Left lung (tissue), 10 donors: ENCODE measurements around the gene NEK9. TPM values are rescaled to one million over a fixed set of nuclear protein-coding genes. Genes with fewer than 3 reads are reported as not detected.

Experiments
- ATAC-seq: fragments of 200-7000 bp; cut with Tn5 transposase; one replicate; pipeline ENCODE4 v1.9.1; 2020; ENCODE audit warnings: moderate library complexity
- DNase-seq, 4 donors: peaks; one replicate each; pipeline ENCODE4 v3.0.0-alpha.2; 2013 to 2020
- H3K27ac ChIP-seq, 2 donors: fragments of 200-600 bp; sonication (generic) in 1 of 2; one replicate each; pipeline versions ENCODE4 v1.5.0 to v1.8.0; 2020 to 2021
- H3K27me3 ChIP-seq, 2 donors: fragments of 200-600 bp; sonication (generic) in 1 of 2; one replicate each; pipeline versions ENCODE4 v1.5.0 to v1.8.0; 2020 to 2021
- H3K36me3 ChIP-seq, 2 donors: fragments of 200-600 bp; sonication (generic) in 1 of 2; one replicate each; pipeline versions ENCODE4 v1.5.0 to v1.8.0; 2020 to 2021
- H3K4me1 ChIP-seq, 2 donors: fragments of 200-600 bp; one replicate each; pipeline ENCODE4 v1.8.0; 2021
- H3K4me3 ChIP-seq, 2 donors: fragments of 200-600 bp; sonication (generic) in 1 of 2; one replicate each; pipeline versions ENCODE4 v1.5.0 to v1.8.0; 2020 to 2021; ENCODE audit warnings: mild to moderate bottlenecking in 1 of 2
- H3K9me3 ChIP-seq, 2 donors: fragments of 200-600 bp; sonication (generic) in 1 of 2; one replicate each; pipeline versions ENCODE4 v1.5.0 to v1.8.0; 2020 to 2021
- CTCF ChIP-seq, 2 donors: fragments of 200-600 bp; sonication (generic) in 1 of 2; IDR thresholded peaks; one replicate each; pipeline versions ENCODE4 v1.5.0 to v1.8.0; 2021; ENCODE audit warnings: antibody characterized with exemption in 2 of 2
- intact Hi-C, 2 donors: fragments of 100-400 bp; cut with DNase I; formaldehyde crosslinking; loops; one replicate each; pipeline versions ENCODE4 v1.11.2 to v1.14.2; 2022
- polyA plus RNA-seq, 6 donors: library from polyadenylated mRNA; unstranded; fragments of 120-200 nt; gene quantifications; one replicate each; pipeline ENCODE4 v1.2.1, GENCODE V29; 2013; ENCODE audit not compliant: insufficient read length in 6 of 6
- total RNA-seq, 2 donors: library from RNA; stranded (reverse); fragmentation: NEBNext Ultra II Directional; extraction: Animal tissue kit (Norgen Biotek cat#: 25700); gene quantifications; one replicate each; pipeline ENCODE4 v1.2.1, GENCODE V29; 2021
- donor health status: DM: no; HTN: yes; CAD: no.
- donor health status: DM: no; HTN: no; CAD: no.

Gene NEK9
- total and polyA plus RNA-seq, 8 donors = 75.8 to 147 (median 131) TPM

- Histone ChIP-seq H3K9me3 (no peaks in the 10 kb centered on the region), H3K36me3 (no peaks in the 10 kb centered on the region)
These were observed 36.8 kb upstream of the NEK9 start for GRCh38 chr14:75163677-75164076.

DNA sequence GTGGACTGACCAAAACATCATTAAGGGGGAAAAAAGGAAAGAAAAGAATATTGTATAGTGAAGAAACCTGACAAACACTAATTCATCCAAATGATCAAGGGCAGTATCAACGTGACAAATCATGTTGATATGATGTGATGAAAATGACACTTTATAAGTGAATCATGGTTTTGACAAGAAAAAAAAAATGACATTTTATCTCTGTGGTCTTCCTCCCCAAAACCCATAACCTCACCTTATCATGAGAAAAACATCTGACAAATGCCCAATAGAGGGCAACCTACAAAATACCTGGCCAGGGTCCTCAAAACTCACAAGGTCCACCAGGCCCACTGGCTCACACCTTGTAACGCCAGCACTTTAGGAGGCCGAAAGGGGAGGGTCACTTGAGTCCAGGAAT, 35.8 kb upstream of the NEK9 start:
- H3K4me1 ChIP-seq = peaks cover 5 to 32% of the 10 kb centered on the region in 2 donors
- intact Hi-C loops = no loop called here
- no peak for ATAC-seq

More at GRCh38 chr14:75163677-75164076, 36.8 kb upstream of the NEK9 start:
- Histone ChIP-seq H3K4me3 (no peak overlapping the region), H3K27me3 (no peaks in the 10 kb centered on the region), H3K27ac (no peak overlapping the region), H3K4me1 (peaks cover 5 to 40% of the 10 kb centered on the region in 2 donors)
- ATAC-seq = no peak
- intact Hi-C loops = no loop called here
- TF ChIP-seq CTCF (IDR thresholded peaks at IDR 0.05) = no peak
- no peak for DNase-seq

DNA sequence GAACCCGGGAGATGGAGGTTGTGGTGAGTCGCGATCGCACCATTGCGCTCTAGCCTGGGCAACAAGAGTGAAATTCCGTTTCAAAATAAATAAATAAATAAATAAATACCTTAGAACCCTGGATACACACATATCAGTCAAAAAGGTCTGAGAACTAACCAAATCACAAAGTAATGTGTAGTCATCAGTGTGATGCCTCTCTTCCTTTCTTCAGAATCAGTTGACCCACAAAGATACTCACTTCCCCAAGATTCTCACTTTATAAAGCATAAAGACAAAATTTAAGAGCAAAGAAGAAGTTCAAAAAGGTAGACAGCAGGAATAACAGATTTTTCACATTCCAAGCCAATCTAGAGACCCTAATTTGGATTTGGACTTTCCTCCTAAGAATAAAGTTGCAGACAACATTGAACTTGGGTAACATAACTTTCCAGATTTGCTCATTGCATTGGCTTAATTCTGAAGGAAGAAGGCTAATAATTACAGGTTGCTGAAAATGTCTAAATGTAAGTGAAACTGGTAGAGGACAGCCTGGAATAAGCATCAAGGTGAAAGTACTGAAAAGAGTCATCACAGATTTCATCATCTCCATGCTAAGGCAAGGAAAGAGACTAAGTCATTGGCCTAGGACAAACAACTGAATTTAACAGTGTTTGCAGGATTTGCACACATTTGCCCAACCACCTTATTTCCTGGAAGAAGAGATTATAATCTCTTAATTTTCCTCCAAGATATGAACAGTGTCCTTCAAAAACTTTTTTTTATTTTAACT, 32.2 kb upstream of the NEK9 start:
- no peak for TF ChIP-seq CTCF (IDR thresholded peaks at IDR 0.05)
- H3K27me3 ChIP-seq = no peaks in the 10 kb centered on the region
- no peak overlapping the region for H3K27ac ChIP-seq
- intact Hi-C loops = no loop called here
- H3K36me3 ChIP-seq = no peaks in the 10 kb centered on the region
- no peaks in the 10 kb centered on the region for H3K9me3 ChIP-seq
- H3K4me3 ChIP-seq = no peak overlapping the region
- ATAC-seq (no peak), DNase-seq (no peak)
- H3K4me1 ChIP-seq = peaks cover 0 to 34% of the 10 kb centered on the region in 2 donors

More for the DNA sequence above, 35.8 kb upstream of the NEK9 start:
- Histone ChIP-seq H3K9me3 (no peaks in the 10 kb centered on the region), H3K27me3 (no peaks in the 10 kb centered on the region), H3K27ac (no peak overlapping the region), H3K4me3 (no peak overlapping the region), H3K36me3 (no peaks in the 10 kb centered on the region)
- TF ChIP-seq CTCF (IDR thresholded peaks at IDR 0.05) = no peak
- no peak for DNase-seq

GRCh38 chr14:75156901-75157300, 30.1 kb upstream of the NEK9 start:
- no peak for TF ChIP-seq CTCF (IDR thresholded peaks at IDR 0.05)
- Histone ChIP-seq H3K27me3 (no peaks in the 10 kb centered on the region), H3K4me3 (no peak overlapping the region), H3K9me3 (no peaks in the 10 kb centered on the region), H3K27ac (no peak overlapping the region), H3K36me3 (no peaks in the 10 kb centered on the region), H3K4me1 (peaks cover 0 to 47% of the 10 kb centered on the region in 2 donors)
- intact Hi-C loops = no loop called here
- DNase-seq (no peak), ATAC-seq (no peak)

DNA sequence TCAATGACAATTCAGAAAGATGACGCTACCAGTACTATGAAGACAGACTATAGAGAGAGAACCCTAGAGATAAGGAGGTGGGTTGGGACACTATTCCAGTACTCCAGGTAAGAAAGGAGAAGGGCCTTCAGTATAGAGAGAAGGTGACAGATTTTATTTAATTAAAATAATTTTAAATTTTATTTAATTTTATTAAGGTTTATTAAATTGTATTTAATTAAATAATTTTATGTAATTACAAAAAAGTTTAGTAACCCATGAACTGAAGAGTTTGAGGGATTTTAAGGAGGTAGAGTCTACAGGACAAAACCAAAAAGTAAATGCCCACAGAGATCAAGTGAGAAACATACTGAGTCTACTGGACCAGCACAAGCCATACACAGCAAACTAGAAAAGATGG, 29.3 kb upstream of the NEK9 start:
- no peak for DNase-seq
- Histone ChIP-seq H3K27me3 (no peaks in the 10 kb centered on the region), H3K36me3 (peaks cover 0 to 5% of the 10 kb centered on the region in 2 donors), H3K4me1 (peaks cover 0 to 55% of the 10 kb centered on the region in 2 donors), H3K9me3 (no peaks in the 10 kb centered on the region), H3K27ac (no peak overlapping the region), H3K4me3 (no peak overlapping the region)
- intact Hi-C loops = no loop called here
- no peak for TF ChIP-seq CTCF (IDR thresholded peaks at IDR 0.05)
- no peak for ATAC-seq
